Measurements from ENCODE around the gene MEIOB.

- TF ChIP-seq CTCF (IDR thresholded peaks at IDR 0.05) (no peak), POLR2A (IDR thresholded peaks at IDR 0.05) (no peak)
Observed at GRCh38 chr16:1832838-1833454, 39.0 kb downstream of the MEIOB start.

All from body of pancreas (tissue), 4 donors.